NCI-H82 (cell line): Measurements from ENCODE around the gene BEX3.
A peak's percentile ranks its signal among the peaks of the same experiment; 100 is the strongest.

Experiments
- DNase-seq: peaks from one replicate; lab custom pipeline; 2025; lab: John Stamatoyannopoulos, UW

BEX3 gene

DNA sequence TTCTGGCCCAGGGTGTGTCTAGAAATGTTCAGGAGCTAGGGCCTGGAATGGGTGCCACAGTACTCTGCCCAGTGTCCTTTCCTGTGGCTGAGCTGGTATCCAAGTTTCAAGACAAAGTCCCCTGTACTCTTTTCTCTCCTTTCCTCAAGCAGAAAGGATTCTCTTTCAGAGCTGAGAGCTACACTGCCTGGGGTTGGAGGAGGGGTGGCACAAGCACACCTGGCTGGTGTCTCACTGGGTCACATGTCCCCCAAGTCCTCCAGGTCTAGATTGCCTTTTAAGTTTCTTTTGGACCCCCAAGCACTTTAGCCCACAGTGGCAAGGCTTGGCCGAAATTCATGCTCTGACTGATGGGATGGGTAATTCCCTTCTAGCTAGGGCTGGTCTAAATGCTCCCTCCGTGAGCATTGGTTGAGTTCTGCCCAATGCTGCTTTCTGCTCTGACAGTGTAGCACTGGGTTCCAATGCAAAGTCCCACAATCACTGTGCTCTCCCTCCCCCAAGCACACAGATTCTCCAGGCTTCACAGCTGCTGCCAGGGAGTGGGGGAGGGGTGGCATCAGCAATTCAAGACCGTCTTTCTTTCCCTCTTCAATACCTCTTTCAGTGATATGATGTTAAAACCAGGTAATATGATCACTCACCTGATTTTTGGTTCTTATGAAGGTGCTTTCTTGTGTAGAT is 47.8 kb downstream of the BEX3 start:
- peak; percentile 25 for DNase-seq
